ENCODE results near the gene TMEM114. TPM values are rescaled to one million over a fixed set of nuclear protein-coding genes. Genes with fewer than 3 reads are reported as not detected.

TMEM114 gene
- polyA plus RNA-seq, 1 donor from 2014 or later = 0.62 TPM

DNA sequence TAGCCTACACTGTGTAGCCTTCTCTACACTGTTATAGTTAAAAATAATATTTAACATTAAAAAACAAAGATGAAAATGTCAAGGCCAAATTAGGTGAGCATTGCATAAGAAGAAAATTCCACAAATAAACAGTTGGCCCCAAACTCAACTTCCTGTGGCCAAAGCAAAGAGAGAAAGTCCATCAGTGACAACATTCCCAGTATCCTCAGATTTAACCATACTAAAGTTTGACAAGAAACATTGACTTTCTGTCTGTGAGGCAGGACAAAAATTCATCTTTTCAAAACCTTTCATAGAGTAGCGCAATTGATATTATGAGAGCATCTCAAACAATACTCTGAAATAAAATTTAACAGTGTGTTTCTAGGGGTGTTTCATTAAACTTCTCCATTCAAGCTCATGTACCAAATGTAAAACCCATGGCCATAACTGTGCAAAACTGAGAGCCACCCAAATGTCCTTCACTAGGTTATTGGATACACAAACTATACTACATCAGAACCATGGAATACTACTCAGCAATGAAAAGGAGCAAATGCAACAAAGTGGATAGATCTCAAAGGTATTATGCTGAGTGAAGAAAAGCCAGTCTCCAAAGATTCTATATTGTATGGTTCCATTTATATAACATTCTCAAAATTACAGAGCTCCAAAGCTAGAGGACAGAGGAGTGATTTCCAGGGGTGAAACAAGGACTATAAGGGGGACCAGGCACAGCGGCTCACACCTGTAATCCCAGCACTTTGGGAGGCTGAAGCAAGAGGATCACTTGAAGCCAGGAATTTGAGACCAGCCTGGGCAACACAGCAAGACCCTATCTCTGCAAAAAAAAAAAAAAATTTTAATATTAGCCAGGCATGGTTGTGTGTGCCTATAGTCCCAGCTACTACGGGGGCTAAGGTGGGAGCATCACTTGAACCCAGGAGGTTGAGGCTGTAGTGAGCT is 38.7 kb downstream of the TMEM114 start:
- H3K9ac ChIP-seq (ENCODE audit: low read length) = no peak overlapping the region
- H3F3A ChIP-seq (ENCODE audit: insufficient read depth, low read length, poor library complexity, severe bottlenecking) = no peaks in the 10 kb centered on the region
- H3K9me2 ChIP-seq (ENCODE audit: insufficient read depth, low read length) = no peaks in the 10 kb centered on the region
- no peak overlapping the region for H3K27ac ChIP-seq (ENCODE audit: low read length)
- H3K79me2 ChIP-seq (replicated peaks; ENCODE audit: insufficient read depth, low read length) = no peaks in the 10 kb centered on the region
- no peaks in the 10 kb centered on the region for H4K20me1 ChIP-seq (ENCODE audit: insufficient read depth)
- no peaks in the 10 kb centered on the region for H3K27me3 ChIP-seq (ENCODE audit: insufficient read depth, low read depth, low read length)
- no peak overlapping the region for H3K4me3 ChIP-seq (ENCODE audit: low read length)
- no peak overlapping the region for H2AFZ ChIP-seq (ENCODE audit: low read depth, low read length)
- H3K36me3 ChIP-seq (ENCODE audit: insufficient read depth, low read length) = no peaks in the 10 kb centered on the region
- TF ChIP-seq POLR2AphosphoS5 (IDR thresholded peaks at IDR 0.05) (no peak), TAF1 (IDR thresholded peaks at IDR 0.05; ENCODE audit: low read depth) (no peak), SMC3 (conservative IDR thresholded peaks at IDR 0.05; ENCODE audit: poor library complexity) (no peak), RAD21 (conservative IDR thresholded peaks at IDR 0.05) (no peak), EP300 (conservative IDR thresholded peaks at IDR 0.05; ENCODE audit: poor library complexity, severe bottlenecking) (no peak), MXI1 (conservative IDR thresholded peaks at IDR 0.05; ENCODE audit: poor library complexity, severe bottlenecking) (no peak), EZH2 (IDR thresholded peaks at IDR 0.05; ENCODE audit: borderline replicate concordance, insufficient read depth, low read length, poor library complexity, severe bottlenecking) (no peak)
- TF ChIP-seq, protein P1, sequence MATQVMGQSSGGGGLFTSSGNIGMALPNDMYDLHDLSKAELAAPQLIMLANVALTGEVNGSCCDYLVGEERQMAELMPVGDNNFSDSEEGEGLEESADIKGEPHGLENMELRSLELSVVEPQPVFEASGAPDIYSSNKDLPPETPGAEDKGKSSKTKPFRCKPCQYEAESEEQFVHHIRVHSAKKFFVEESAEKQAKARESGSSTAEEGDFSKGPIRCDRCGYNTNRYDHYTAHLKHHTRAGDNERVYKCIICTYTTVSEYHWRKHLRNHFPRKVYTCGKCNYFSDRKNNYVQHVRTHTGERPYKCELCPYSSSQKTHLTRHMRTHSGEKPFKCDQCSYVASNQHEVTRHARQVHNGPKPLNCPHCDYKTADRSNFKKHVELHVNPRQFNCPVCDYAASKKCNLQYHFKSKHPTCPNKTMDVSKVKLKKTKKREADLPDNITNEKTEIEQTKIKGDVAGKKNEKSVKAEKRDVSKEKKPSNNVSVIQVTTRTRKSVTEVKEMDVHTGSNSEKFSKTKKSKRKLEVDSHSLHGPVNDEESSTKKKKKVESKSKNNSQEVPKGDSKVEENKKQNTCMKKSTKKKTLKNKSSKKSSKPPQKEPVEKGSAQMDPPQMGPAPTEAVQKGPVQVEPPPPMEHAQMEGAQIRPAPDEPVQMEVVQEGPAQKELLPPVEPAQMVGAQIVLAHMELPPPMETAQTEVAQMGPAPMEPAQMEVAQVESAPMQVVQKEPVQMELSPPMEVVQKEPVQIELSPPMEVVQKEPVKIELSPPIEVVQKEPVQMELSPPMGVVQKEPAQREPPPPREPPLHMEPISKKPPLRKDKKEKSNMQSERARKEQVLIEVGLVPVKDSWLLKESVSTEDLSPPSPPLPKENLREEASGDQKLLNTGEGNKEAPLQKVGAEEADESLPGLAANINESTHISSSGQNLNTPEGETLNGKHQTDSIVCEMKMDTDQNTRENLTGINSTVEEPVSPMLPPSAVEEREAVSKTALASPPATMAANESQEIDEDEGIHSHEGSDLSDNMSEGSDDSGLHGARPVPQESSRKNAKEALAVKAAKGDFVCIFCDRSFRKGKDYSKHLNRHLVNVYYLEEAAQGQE (IDR thresholded peaks at IDR 0.05; ENCODE audit: borderline replicate concordance) = no peak
- TF ChIP-seq, protein P2, sequence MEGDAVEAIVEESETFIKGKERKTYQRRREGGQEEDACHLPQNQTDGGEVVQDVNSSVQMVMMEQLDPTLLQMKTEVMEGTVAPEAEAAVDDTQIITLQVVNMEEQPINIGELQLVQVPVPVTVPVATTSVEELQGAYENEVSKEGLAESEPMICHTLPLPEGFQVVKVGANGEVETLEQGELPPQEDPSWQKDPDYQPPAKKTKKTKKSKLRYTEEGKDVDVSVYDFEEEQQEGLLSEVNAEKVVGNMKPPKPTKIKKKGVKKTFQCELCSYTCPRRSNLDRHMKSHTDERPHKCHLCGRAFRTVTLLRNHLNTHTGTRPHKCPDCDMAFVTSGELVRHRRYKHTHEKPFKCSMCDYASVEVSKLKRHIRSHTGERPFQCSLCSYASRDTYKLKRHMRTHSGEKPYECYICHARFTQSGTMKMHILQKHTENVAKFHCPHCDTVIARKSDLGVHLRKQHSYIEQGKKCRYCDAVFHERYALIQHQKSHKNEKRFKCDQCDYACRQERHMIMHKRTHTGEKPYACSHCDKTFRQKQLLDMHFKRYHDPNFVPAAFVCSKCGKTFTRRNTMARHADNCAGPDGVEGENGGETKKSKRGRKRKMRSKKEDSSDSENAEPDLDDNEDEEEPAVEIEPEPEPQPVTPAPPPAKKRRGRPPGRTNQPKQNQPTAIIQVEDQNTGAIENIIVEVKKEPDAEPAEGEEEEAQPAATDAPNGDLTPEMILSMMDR (IDR thresholded peaks at IDR 0.05; ENCODE audit: poor library complexity, severe bottlenecking) = no peak
- H3K4me2 ChIP-seq (ENCODE audit: low read length) = no peak overlapping the region
- H3K9me3 ChIP-seq (ENCODE audit: low read length) = no peaks in the 10 kb centered on the region

DNA sequence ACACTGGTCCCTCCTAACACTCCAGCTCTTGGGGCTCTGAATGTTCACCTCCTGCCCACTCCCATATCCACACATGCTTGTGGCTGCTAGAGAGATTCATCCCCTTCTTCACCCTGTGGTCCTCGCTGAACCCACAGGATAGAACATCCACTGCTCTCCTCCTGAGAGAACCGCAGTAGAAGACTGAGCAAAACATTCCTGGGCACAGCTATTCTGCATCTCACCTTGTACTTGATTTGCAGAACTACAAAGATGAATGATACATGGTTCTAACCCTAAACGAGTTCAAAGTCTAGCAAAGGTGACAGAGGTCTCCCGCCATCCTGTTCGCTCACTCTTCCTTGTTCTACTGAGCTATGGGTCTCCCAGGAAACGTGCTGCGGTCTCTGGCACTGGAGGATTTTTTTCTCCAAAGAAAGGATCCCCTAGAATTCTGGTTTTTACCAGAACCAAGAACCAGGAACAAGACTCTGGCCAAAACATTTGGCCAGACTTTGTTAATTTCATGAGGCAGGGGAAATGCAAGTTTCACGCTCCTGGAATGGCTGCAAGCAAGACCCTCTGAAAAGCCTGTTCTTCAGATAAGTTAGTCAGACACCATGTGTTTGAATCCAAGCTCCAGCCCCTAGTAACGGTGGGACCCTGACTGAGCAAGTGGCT is 39.5 kb downstream of the TMEM114 start:
- Histone ChIP-seq H3K9me3 (ENCODE audit: low read length) (no peaks in the 10 kb centered on the region), H3K9ac (ENCODE audit: low read length) (no peak overlapping the region), H3K4me2 (ENCODE audit: low read length) (no peak overlapping the region), H3F3A (ENCODE audit: insufficient read depth, low read length, poor library complexity, severe bottlenecking) (no peaks in the 10 kb centered on the region), H3K36me3 (ENCODE audit: insufficient read depth, low read length) (no peaks in the 10 kb centered on the region), H3K27me3 (ENCODE audit: insufficient read depth, low read depth, low read length) (no peaks in the 10 kb centered on the region), H3K4me3 (ENCODE audit: low read length) (no peak overlapping the region), H4K20me1 (ENCODE audit: insufficient read depth) (no peaks in the 10 kb centered on the region), H3K79me2 (replicated peaks; ENCODE audit: insufficient read depth, low read length) (no peaks in the 10 kb centered on the region), H3K27ac (ENCODE audit: low read length) (no peak overlapping the region), H2AFZ (ENCODE audit: low read depth, low read length) (no peak overlapping the region), H3K9me2 (ENCODE audit: insufficient read depth, low read length) (no peaks in the 10 kb centered on the region)
- no peak for TF ChIP-seq EZH2 (IDR thresholded peaks at IDR 0.05; ENCODE audit: borderline replicate concordance, insufficient read depth, low read length, poor library complexity, severe bottlenecking)
- no peak for TF ChIP-seq POLR2AphosphoS5 (IDR thresholded peaks at IDR 0.05)
- TF ChIP-seq, protein P2 (IDR thresholded peaks at IDR 0.05; ENCODE audit: poor library complexity, severe bottlenecking) = no peak
- no peak for TF ChIP-seq SMC3 (conservative IDR thresholded peaks at IDR 0.05; ENCODE audit: poor library complexity)
- no peak for TF ChIP-seq TAF1 (IDR thresholded peaks at IDR 0.05; ENCODE audit: low read depth)
- no peak for TF ChIP-seq MXI1 (conservative IDR thresholded peaks at IDR 0.05; ENCODE audit: poor library complexity, severe bottlenecking)
- TF ChIP-seq, protein P1 (IDR thresholded peaks at IDR 0.05; ENCODE audit: borderline replicate concordance) = no peak
- no peak for TF ChIP-seq EP300 (conservative IDR thresholded peaks at IDR 0.05; ENCODE audit: poor library complexity, severe bottlenecking)
- no peak for TF ChIP-seq RAD21 (conservative IDR thresholded peaks at IDR 0.05)
